Measurements from ENCODE around the gene TGFBR1.

DNA sequence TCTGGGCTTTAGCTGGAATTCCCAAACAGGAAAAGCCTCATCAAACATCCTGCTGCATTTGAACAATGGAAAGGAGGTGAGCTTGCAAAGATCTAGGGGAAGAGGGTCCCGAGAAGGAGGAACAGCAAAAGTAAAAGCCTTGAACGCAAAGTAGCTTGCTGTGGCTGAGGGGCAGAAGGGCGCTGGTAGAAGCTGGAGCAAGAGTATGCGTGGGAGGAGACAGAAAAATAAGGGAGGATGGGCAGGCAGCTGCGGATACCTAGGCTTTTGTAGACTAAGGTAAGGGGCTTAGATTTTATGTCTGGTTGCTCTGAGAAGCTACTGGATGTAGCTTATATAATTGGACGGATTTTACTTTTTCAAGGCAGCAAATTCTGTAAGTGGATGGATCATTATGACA lies 21.9 kb upstream of the TGFBR1 start:
- no peak for TF ChIP-seq CTCF (conservative IDR thresholded peaks at IDR 0.05; ENCODE audit: low read depth, low read length)
- no peak for TF ChIP-seq EZH2 (IDR thresholded peaks at IDR 0.05; ENCODE audit: low read length, unreplicated experiment)
- no peak for TF ChIP-seq EZH2phosphoT487 (IDR thresholded peaks at IDR 0.05; ENCODE audit: borderline replicate concordance, low read length)
